OCI-LY7 (cell line): ENCODE results near the gene PLCB1.

ENCODE experiments used
- CTCF ChIP-seq: fragments of 200-600 bp; sonication (generic); conservative IDR thresholded peaks from 2 replicates; pipeline ENCODE4 v1.5.1; 2014; ENCODE audit warnings: mild to moderate bottlenecking, antibody characterized with exemption, low read length, moderate library complexity, mixed read lengths
- EZH2phosphoT487 ChIP-seq: fragments of 200-600 bp; sonication (generic); IDR thresholded peaks from 2 replicates; pipeline ENCODE4 v1.6.1; 2018; ENCODE audit warnings: low read depth, borderline replicate concordance, mild to moderate bottlenecking, mixed run types, antibody characterized with exemption, low read length, moderate library complexity, mixed read lengths

DNA sequence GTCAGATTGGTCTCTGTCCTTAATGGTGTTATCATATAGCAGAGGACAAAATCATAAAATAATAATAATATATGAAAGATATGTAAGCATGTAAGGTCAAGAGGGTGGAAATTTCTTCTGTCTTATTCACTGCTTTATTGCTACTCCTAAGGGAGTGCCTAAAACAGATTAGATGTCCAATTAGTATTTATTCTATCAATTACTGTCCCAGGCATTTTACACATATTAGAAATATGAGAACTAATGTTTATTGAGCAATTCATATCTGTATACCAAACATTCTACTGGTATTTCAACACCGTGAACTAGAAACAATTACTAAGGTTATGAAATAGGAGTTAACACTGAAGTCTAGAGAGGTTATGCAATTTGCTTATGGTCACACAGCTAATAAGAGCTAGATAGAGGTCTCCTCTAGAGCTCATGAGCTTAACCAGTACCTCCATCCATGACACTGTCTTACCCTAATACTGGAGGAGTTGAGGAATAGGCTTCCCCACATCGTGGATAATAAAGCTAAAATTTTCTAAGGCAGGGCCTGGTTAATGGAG lies 302.3 kb downstream of the PLCB1 start:
- TF ChIP-seq CTCF (no peak), EZH2phosphoT487 (no peak)
